Activated effector memory CD4-positive, alpha-beta T cell treated with Interleukin-2 at 50 U/mL for 16 hours (primary cell): Measurements from ENCODE around the gene CYP19A1.

Experiments used
- DNase-seq: peaks from one replicate; pipeline ENCODE4 v3.0.0-alpha.2; 2020

The CYP19A1 gene

GRCh38 chr15:51172193-51172592 lies 166.2 kb downstream of the CYP19A1 start:
- no peak for DNase-seq

GRCh38 chr15:51171634-51171932 lies 166.8 kb downstream of the CYP19A1 start:
- no peak for DNase-seq

- no peak for DNase-seq
Observed at GRCh38 chr15:51170882-51171633, 167.3 kb downstream of the CYP19A1 start.

GRCh38 chr15:51168700-51169099 lies 169.7 kb downstream of the CYP19A1 start:
- no peak for DNase-seq

GRCh38 chr15:51163843-51164242 lies 174.6 kb downstream of the CYP19A1 start:
- DNase-seq = no peak

GRCh38 chr15:51162865-51163762 lies 175.3 kb downstream of the CYP19A1 start:
- no peak for DNase-seq

- DNase-seq = no peak
Observed at GRCh38 chr15:51161491-51162220, 176.7 kb downstream of the CYP19A1 start.

- no peak for DNase-seq
Observed at GRCh38 chr15:51160484-51160883, 177.9 kb downstream of the CYP19A1 start.
